Smooth muscle cell (in vitro differentiated cells): Measurements from ENCODE around the gene PWP1. TPM values are rescaled to one million over a fixed set of nuclear protein-coding genes. Genes with fewer than 3 reads are reported as not detected.

Experiments
- DNase-seq: peaks from one replicate; lab custom pipeline; 2025; ENCODE audit not compliant: unreplicated experiment; lab: John Stamatoyannopoulos, UW
- H2AFZ ChIP-seq: fragments of 200-600 bp; sonication (generic); 2 replicates; pipeline ENCODE4 v1.6.0; 2016; ENCODE audit warnings: antibody characterized with exemption, low read depth, mild to moderate bottlenecking
- H3F3A ChIP-seq: fragments of 200-600 bp; sonication (generic); 2 replicates; pipeline ENCODE4 v1.6.0; 2017; ENCODE audit warnings: antibody characterized with exemption, low read depth
- H3K27ac ChIP-seq: fragments of 200-600 bp; sonication (generic); 2 replicates; pipeline ENCODE4 v1.5.1; 2016; ENCODE audit warnings: low read depth, mild to moderate bottlenecking
- H3K27me3 ChIP-seq: fragments of 200-600 bp; sonication (generic); 2 replicates; pipeline ENCODE4 v1.6.1; 2016; ENCODE audit warnings: low read depth, mild to moderate bottlenecking
- H3K36me3 ChIP-seq: fragments of 200-600 bp; sonication (generic); 2 replicates; pipeline ENCODE4 v1.5.1; 2016; ENCODE audit warnings: low read depth
- H3K4me1 ChIP-seq: fragments of 200-600 bp; sonication (generic); 2 replicates; pipeline ENCODE4 v1.5.1; 2016; ENCODE audit warnings: low read depth
- H3K4me2 ChIP-seq: fragments of 200-600 bp; sonication (generic); 2 replicates; pipeline ENCODE4 v1.6.0; 2016; ENCODE audit warnings: mild to moderate bottlenecking
- H3K4me3 ChIP-seq: fragments of 200-600 bp; sonication (generic); 2 replicates; pipeline ENCODE4 v1.5.1; 2016; ENCODE audit warnings: mild to moderate bottlenecking
- H3K79me2 ChIP-seq: fragments of 200-600 bp; sonication (generic); 2 replicates; pipeline ENCODE4 v1.6.0; 2016; ENCODE audit warnings: low read depth, mild to moderate bottlenecking
- H3K9ac ChIP-seq: fragments of 200-600 bp; sonication (generic); 2 replicates; pipeline ENCODE4 v1.6.0; 2016; ENCODE audit warnings: low read depth
- H3K9me3 ChIP-seq: fragments of 200-600 bp; sonication (generic); replicated peaks from 2 replicates; pipeline ENCODE4 v1.5.1; 2016; ENCODE audit warnings: low read depth
- H4K20me1 ChIP-seq: fragments of 200-600 bp; sonication (generic); 2 replicates; pipeline ENCODE4 v1.6.0; 2016; ENCODE audit warnings: low read depth
- WGBS: methylation state at CpG from one replicate; pipeline ENCODE4 v1.1.7; 2016; ENCODE audit warnings: low lambda C conversion rate; 5-methylcytosine and 5-hydroxymethylcytosine counted together
- polyA plus RNA-seq: library from polyadenylated mRNA; unstranded; fragments of >200 nt; fragmentation: Nextera tagmentation; extraction: Ambion mirVana; gene quantifications from 2 replicates; pipeline ENCODE4 v1.2.1, GENCODE V29; 2016
- total RNA-seq: library from RNA; depleted of rRNA; stranded (reverse); fragments of >200 nt; gene quantifications from 2 replicates; pipeline ENCODE4 v1.2.3, GENCODE V29; 2014
- TF ChIP-seq, protein P1 (sequence below): fragments of 200-600 bp; sonication (generic); IDR thresholded peaks from 2 replicates; pipeline ENCODE4 v1.5.1; 2017; ENCODE audit warnings: borderline replicate concordance, mild to moderate bottlenecking, antibody characterized with exemption; ENCODE audit not compliant: insufficient read depth, poor library complexity, severe bottlenecking

Gene PWP1
- total and polyA plus RNA-seq, 2 experiments from 2014 or later: 68.3 to 77.9 TPM

DNA sequence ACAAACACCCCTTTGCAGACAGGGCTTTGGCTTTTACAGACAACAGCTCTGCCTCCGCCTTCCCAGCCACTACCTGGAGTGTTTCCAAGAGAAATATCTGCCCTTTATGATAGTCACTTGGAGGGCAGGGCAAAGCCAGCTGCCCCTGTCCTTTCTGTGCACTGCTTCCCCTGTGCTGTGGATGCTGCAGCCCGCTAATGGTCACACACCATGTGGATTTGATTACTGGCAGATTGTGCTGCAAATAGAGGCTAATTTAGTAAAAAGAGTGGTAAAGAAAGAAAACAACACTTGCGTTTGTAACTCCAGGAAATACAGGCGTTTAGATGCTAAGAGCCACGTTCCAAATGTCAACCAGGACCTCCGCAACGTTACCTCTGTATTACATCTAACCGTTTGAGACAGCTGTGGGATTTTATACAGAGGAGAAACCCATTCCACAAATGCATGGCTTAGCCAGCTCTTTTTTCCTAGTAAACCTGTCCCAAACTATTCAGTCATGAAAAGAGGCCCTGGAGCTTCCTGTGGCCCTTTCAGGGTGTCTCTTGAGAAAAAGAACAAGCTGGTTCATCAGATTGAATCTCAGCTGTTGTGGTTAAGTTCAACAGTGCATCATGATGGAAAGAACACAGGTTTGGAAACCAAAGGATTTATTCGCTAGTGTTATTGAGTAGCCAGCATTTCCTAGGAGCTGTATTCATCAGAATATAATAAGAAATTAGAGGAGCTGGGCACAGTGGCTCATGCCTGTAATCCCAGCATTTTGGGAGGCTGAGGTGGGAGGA lies 30.1 kb upstream of the PWP1 start:
- TF ChIP-seq, protein P1, sequence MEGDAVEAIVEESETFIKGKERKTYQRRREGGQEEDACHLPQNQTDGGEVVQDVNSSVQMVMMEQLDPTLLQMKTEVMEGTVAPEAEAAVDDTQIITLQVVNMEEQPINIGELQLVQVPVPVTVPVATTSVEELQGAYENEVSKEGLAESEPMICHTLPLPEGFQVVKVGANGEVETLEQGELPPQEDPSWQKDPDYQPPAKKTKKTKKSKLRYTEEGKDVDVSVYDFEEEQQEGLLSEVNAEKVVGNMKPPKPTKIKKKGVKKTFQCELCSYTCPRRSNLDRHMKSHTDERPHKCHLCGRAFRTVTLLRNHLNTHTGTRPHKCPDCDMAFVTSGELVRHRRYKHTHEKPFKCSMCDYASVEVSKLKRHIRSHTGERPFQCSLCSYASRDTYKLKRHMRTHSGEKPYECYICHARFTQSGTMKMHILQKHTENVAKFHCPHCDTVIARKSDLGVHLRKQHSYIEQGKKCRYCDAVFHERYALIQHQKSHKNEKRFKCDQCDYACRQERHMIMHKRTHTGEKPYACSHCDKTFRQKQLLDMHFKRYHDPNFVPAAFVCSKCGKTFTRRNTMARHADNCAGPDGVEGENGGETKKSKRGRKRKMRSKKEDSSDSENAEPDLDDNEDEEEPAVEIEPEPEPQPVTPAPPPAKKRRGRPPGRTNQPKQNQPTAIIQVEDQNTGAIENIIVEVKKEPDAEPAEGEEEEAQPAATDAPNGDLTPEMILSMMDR: no peak
- 85% methylated on average over 9 of the region's 9 CpGs for WGBS
- H4K20me1 ChIP-seq: no peaks in the 10 kb centered on the region
- H3K27me3 ChIP-seq: no peaks in the 10 kb centered on the region
- no peaks in the 10 kb centered on the region for H3K9me3 ChIP-seq
- no peak overlapping the region for H3K4me3 ChIP-seq
- H2AFZ ChIP-seq: no peak overlapping the region
- no peaks in the 10 kb centered on the region for H3F3A ChIP-seq
- DNase-seq: no peak
- H3K79me2 ChIP-seq: no peaks in the 10 kb centered on the region
- no peak overlapping the region for H3K9ac ChIP-seq
- no peaks in the 10 kb centered on the region for H3K36me3 ChIP-seq
- no peak overlapping the region for H3K27ac ChIP-seq
- H3K4me2 ChIP-seq: no peak overlapping the region
- H3K4me1 ChIP-seq: no peaks in the 10 kb centered on the region

DNA sequence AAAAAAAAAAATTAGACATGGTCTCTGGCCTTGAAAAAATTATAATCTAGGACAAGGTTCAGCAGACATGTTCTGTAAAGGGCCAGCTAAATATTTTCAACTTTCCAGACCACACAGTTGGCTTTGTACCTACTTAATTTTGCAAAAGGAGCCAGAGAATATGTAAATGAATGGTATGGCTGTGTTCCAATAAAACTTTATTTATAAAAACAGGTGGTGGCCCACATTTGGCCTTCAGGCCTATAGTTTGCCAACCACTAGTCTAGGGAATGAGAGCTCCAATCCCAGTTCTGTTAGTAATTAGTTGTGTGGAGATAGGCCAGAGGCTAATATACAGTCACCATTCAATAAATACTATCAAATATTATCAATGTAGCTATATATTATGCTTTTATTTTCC lies 29.3 kb upstream of the PWP1 start:
- no peaks in the 10 kb centered on the region for H3K79me2 ChIP-seq
- no peaks in the 10 kb centered on the region for H3F3A ChIP-seq
- H3K4me3 ChIP-seq: no peak overlapping the region
- no peak overlapping the region for H3K4me2 ChIP-seq
- H3K27ac ChIP-seq: no peak overlapping the region
- no peaks in the 10 kb centered on the region for H3K27me3 ChIP-seq
- H3K36me3 ChIP-seq: no peaks in the 10 kb centered on the region
- TF ChIP-seq, protein P1: no peak
- H3K9ac ChIP-seq: no peak overlapping the region
- no peaks in the 10 kb centered on the region for H4K20me1 ChIP-seq
- H2AFZ ChIP-seq: no peak overlapping the region
- no peak for DNase-seq
- no peaks in the 10 kb centered on the region for H3K4me1 ChIP-seq
- no peaks in the 10 kb centered on the region for H3K9me3 ChIP-seq

DNA sequence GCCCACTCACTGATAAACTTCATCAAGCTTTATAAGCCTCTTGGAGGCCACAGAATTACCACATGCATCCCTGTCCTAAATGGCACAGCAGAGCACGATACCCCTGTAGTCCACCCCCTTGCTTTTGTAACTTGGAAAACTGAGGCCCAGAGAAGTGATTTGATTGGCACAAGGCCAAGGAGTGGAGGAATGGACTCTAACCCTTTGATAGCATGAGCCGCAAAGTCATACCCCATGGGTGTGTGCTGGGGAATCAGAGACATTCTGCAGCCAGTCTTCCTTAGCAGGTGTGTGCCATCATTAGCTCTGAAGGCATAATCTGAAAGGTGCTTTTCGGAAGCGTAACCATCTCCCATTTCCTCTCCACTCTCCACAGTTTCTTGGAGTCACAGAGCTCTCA lies 28.5 kb upstream of the PWP1 start:
- no peak for DNase-seq
- Histone ChIP-seq H3K79me2 (no peaks in the 10 kb centered on the region), H4K20me1 (no peaks in the 10 kb centered on the region), H2AFZ (no peak overlapping the region), H3K9ac (no peak overlapping the region), H3K27ac (no peak overlapping the region), H3K9me3 (no peaks in the 10 kb centered on the region), H3F3A (no peaks in the 10 kb centered on the region), H3K27me3 (no peaks in the 10 kb centered on the region), H3K4me3 (no peak overlapping the region), H3K36me3 (no peaks in the 10 kb centered on the region), H3K4me2 (no peak overlapping the region), H3K4me1 (no peaks in the 10 kb centered on the region)
- TF ChIP-seq, protein P1: no peak
- WGBS: 93% methylated on average over 4 of the region's 4 CpGs

DNA sequence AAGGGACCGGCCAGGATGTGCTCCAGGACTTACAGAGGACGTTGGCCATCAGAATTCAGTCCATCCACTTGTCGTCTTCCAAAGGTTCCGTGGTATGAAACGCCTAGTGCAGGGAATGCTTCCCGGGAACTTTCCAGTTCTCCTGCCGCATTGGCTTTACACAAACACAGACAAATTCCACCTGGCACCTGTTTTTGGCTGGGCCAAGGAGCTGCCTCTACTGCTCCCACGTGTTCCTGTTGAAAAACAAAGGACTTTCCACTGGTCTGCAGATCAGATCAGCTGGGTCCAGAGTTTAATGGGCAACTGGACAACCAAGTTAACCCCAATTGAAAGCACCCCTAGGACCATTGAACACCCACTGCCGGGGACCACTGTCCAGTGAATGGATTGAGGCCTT lies 28.0 kb upstream of the PWP1 start:
- Histone ChIP-seq H4K20me1 (no peaks in the 10 kb centered on the region), H3K79me2 (no peaks in the 10 kb centered on the region), H3K4me2 (no peak overlapping the region), H3K36me3 (no peaks in the 10 kb centered on the region), H3K27me3 (no peaks in the 10 kb centered on the region), H2AFZ (no peak overlapping the region), H3K4me3 (no peak overlapping the region), H3F3A (no peaks in the 10 kb centered on the region), H3K27ac (no peak overlapping the region), H3K9ac (no peak overlapping the region), H3K9me3 (no peaks in the 10 kb centered on the region), H3K4me1 (no peaks in the 10 kb centered on the region)
- TF ChIP-seq, protein P1: no peak
- WGBS: 89% methylated on average over 9 of the region's 9 CpGs
- DNase-seq: no peak
